SK-N-SH (cell line): ENCODE results near the gene ACTR6. TPM values are rescaled to one million over a fixed set of nuclear protein-coding genes. Genes with fewer than 3 reads are reported as not detected.
A peak's percentile ranks its signal among the peaks of the same experiment; 100 is the strongest.

Experiments
- CTCF ChIA-PET: fragments of 300-600, 350-600 bp; formaldehyde crosslinking; extraction: SDS; loops from one replicate; lab custom pipeline; 2021; lab: Yijun Ruan, JAX
- POLR2A ChIA-PET: fragments of 350-600 bp; sonication (Branson Sonifier 250); formaldehyde crosslinking; extraction: SDS; loops from one replicate; lab custom pipeline; 2020; ENCODE audit warnings: antibody characterized with exemption, inconsistent platforms; lab: Yijun Ruan, JAX
- DNase-seq: peaks from one replicate; pipeline ENCODE4 v3.0.0; 2012
- H2AFZ ChIP-seq: fragments of 200-600 bp; sonication (generic); 2 replicates; pipeline ENCODE4 v1.8.1; 2016; ENCODE audit warnings: antibody characterized with exemption, mild to moderate bottlenecking, low read depth
- H3F3A ChIP-seq: fragments of 200-600 bp; sonication (generic); replicated peaks from 2 replicates; pipeline ENCODE3; 2016; ENCODE audit warnings: antibody characterized with exemption, mild to moderate bottlenecking; ENCODE audit not compliant: insufficient read depth
- H3K27ac ChIP-seq, 2 experiments: fragments of 200-500 bp in 1 of 2; fragments of 200-600 bp in 1 of 2; sonication (Bioruptor generic) in 1 of 2; sonication (generic), shearing (Covaris generic) in 1 of 2; 2 replicates each; pipeline versions ENCODE4 v1.5.1 to v1.6.1; 2014 to 2016; ENCODE audit warnings: low read depth in 2 of 2, inconsistent platforms in 1 of 2, low read length in 1 of 2, mild to moderate bottlenecking in 1 of 2, mixed read lengths in 1 of 2
- H3K27me3 ChIP-seq: fragments of 200-600 bp; sonication (generic), shearing (Covaris generic); 2 replicates; pipeline ENCODE4 v1.6.1; 2016; ENCODE audit warnings: mixed run types; ENCODE audit not compliant: insufficient read depth
- H3K36me3 ChIP-seq, 2 experiments: fragments of 200-500 bp in 1 of 2; fragments of 200-600 bp in 1 of 2; sonication (Bioruptor generic) in 1 of 2; sonication (generic) in 1 of 2; replicated peaks in 1 of 2; 2 replicates each; pipeline versions ENCODE3 to v1.5.1; 2014 to 2016; ENCODE audit warnings: low read length in 1 of 2, mild to moderate bottlenecking in 1 of 2; ENCODE audit not compliant: insufficient read depth in 2 of 2, control insufficient read depth in 1 of 2
- H3K4me1 ChIP-seq, 2 experiments: fragments of 200-500 bp in 1 of 2; fragments of 200-600 bp in 1 of 2; sonication (Bioruptor generic) in 1 of 2; sonication (generic), shearing (Covaris generic) in 1 of 2; 2 replicates each; pipeline versions ENCODE4 v1.5.1 to v1.6.1; 2014 to 2016; ENCODE audit warnings: low read depth in 1 of 2, low read length in 1 of 2, mixed run types in 1 of 2; ENCODE audit not compliant: insufficient read depth in 2 of 2, control insufficient read depth in 1 of 2
- H3K4me2 ChIP-seq: fragments of 200-600 bp; sonication (generic), shearing (Covaris generic); 2 replicates; pipeline ENCODE4 v1.6.1; 2017; ENCODE audit warnings: mixed run types
- H3K4me3 ChIP-seq, 2 experiments: fragments of 200-500 bp in 1 of 2; fragments of 200-600 bp in 1 of 2; sonication (Bioruptor generic) in 1 of 2; sonication (generic), shearing (Covaris generic) in 1 of 2; 2 replicates each; pipeline versions ENCODE4 v1.5.1 to v1.8.1; 2014 to 2016; ENCODE audit warnings: low read depth in 2 of 2, inconsistent platforms in 1 of 2, low read length in 1 of 2, mild to moderate bottlenecking in 1 of 2, mixed read lengths in 1 of 2, moderate library complexity in 1 of 2
- H3K79me2 ChIP-seq: fragments of 200-600 bp; sonication (generic); 2 replicates; pipeline ENCODE4 v1.8.1; 2017; ENCODE audit warnings: mild to moderate bottlenecking; ENCODE audit not compliant: insufficient read depth
- H3K9ac ChIP-seq: fragments of 200-600 bp; sonication (generic); 2 replicates; pipeline ENCODE4 v1.6.1; 2017; ENCODE audit warnings: mixed run types
- H3K9me2 ChIP-seq: fragments of 200-600 bp; sonication (generic); 2 replicates; pipeline ENCODE4 v1.6.1; 2017; ENCODE audit warnings: mixed run types
- H3K9me3 ChIP-seq: fragments of 200-600 bp; sonication (generic); 2 replicates; pipeline ENCODE4 v1.6.1; 2017; ENCODE audit warnings: mixed run types, mild to moderate bottlenecking, moderate library complexity
- H4K20me1 ChIP-seq: fragments of 200-600 bp; sonication (generic); 2 replicates; pipeline ENCODE4 v1.6.1; 2017; ENCODE audit warnings: mild to moderate bottlenecking, mixed run types; ENCODE audit not compliant: insufficient read depth
- CTCF ChIP-seq: fragments of 200-600 bp; sonication (generic); IDR thresholded peaks from 2 replicates; pipeline ENCODE4 v1.6.1; 2017; ENCODE audit warnings: antibody characterized with exemption, mild to moderate bottlenecking, moderate library complexity
- EP300 ChIP-seq, 2 experiments: IDR thresholded peaks; 2 replicates each; pipeline versions ENCODE4 v1.4.0 to v1.6.1; 2012; ENCODE audit warnings: borderline replicate concordance in 1 of 2, low read depth in 1 of 2, low read length in 1 of 2
- FOXJ3 ChIP-seq: sonication (generic); formaldehyde crosslinking; IDR thresholded peaks from 2 replicates; pipeline ENCODE4 v1.5.1; 2020; ENCODE audit warnings: mild to moderate bottlenecking, missing genetic modification reagents
- FOXM1 ChIP-seq: IDR thresholded peaks from 2 replicates; pipeline ENCODE4 v1.4.0; 2012; ENCODE audit warnings: low read depth, mild to moderate bottlenecking
- MAX ChIP-seq: IDR thresholded peaks from 2 replicates; pipeline ENCODE4 v1.4.0; 2012; ENCODE audit warnings: low read depth
- PBX3 ChIP-seq: IDR thresholded peaks from 2 replicates; pipeline ENCODE4; 2012
- RAD21 ChIP-seq: IDR thresholded peaks from 2 replicates; pipeline ENCODE4 v1.6.1; 2012; ENCODE audit warnings: mild to moderate bottlenecking, low read length
- RCOR1 ChIP-seq: fragments of 150-350 bp; IDR thresholded peaks from 2 replicates; pipeline ENCODE4 v1.6.1; 2017; ENCODE audit warnings: antibody characterized with exemption, low read length
- REST ChIP-seq: IDR thresholded peaks from 2 replicates; pipeline ENCODE4 v1.6.1; 2012; ENCODE audit warnings: mild to moderate bottlenecking, low read depth, low read length, moderate library complexity
- SMC3 ChIP-seq: IDR thresholded peaks from 2 replicates; pipeline ENCODE4 v1.6.1; 2012; ENCODE audit warnings: low read depth, low read length, improper control_type of control experiment
- TCF12 ChIP-seq: IDR thresholded peaks from 2 replicates; pipeline ENCODE4 v1.4.0; 2012
- YY1 ChIP-seq: IDR thresholded peaks from 2 replicates; pipeline ENCODE4 v1.4.0; 2012; ENCODE audit warnings: low read depth, mild to moderate bottlenecking
- WGBS: methylation state at CpG from one replicate; pipeline ENCODE4 v1.1.6; 2017; ENCODE audit warnings: low lambda C conversion rate; 5-methylcytosine and 5-hydroxymethylcytosine counted together
- polyA plus RNA-seq, 3 experiments: library from polyadenylated mRNA; depleted of rRNA; stranded (reverse); fragments of >200 nt; gene quantifications; 2 replicates each; pipeline ENCODE4 v1.2.3, GENCODE V29; 2012

ACTR6 gene
- polyA plus RNA-seq, 1 of the 3 experiments (the other 2 are of a cell fraction) = 21.5 TPM

GRCh38 chr12:100234166-100234565 lies 33.6 kb downstream of the ACTR6 start (continued):
- TF ChIP-seq REST = no peak
- no peak for TF ChIP-seq TCF12

GRCh38 chr12:100234591-100235304 lies 34.1 kb downstream of the ACTR6 start:
- H3K4me3 ChIP-seq = no peak overlapping the region; a peak in 1 of 4 replicates
- CTCF ChIA-PET = interaction anchor here (0.7 to 4.9 kb wide), 29 partner anchors 9 to 507 kb away, joined by 3 to 52 read pairs (median 4); partner anchors contain the start of gene ACTR6
- H3K4me1 ChIP-seq = no peaks in the 10 kb centered on the region
- H3K36me3 ChIP-seq = no peaks in the 10 kb centered on the region
- H3K4me2 ChIP-seq = no peak overlapping the region
- TF ChIP-seq TCF12 = no peak
- TF ChIP-seq CTCF = peak; percentile 83
- TF ChIP-seq MAX = no peak
- TF ChIP-seq YY1 = no peak
- peak; percentile 78 for TF ChIP-seq SMC3
- TF ChIP-seq FOXM1 = no peak
- TF ChIP-seq FOXJ3 (CRISPR knock-in tag) = no peak
- no peak for TF ChIP-seq PBX3
- TF ChIP-seq EP300 (IDR thresholded peaks at IDR 0.05; ENCODE audit: borderline replicate concordance in 1 of 2, low read depth in 1 of 2, low read length in 1 of 2) = no peak
- TF ChIP-seq RCOR1 = no peak
- peak; percentile 89 for TF ChIP-seq RAD21
- no peak overlapping the region for H3K9ac ChIP-seq
- H3K27ac ChIP-seq = no peak overlapping the region
- no peaks in the 10 kb centered on the region for H3K9me2 ChIP-seq
- 49% methylated on average over 7 of the region's 7 CpGs for WGBS
- H4K20me1 ChIP-seq = no peaks in the 10 kb centered on the region
- H3K79me2 ChIP-seq = no peaks in the 10 kb centered on the region
- H3F3A ChIP-seq = peaks cover 4% of the 10 kb centered on the region
- DNase-seq = peak; percentile 38
- peak overlapping the region; percentile 53; the same call in 1 of the 2 replicates for H2AFZ ChIP-seq
- no peaks in the 10 kb centered on the region for H3K9me3 ChIP-seq
- no peaks in the 10 kb centered on the region for H3K27me3 ChIP-seq
- POLR2A ChIA-PET = no interaction called here
